Activated T-cell treated with anti-CD3 and anti-CD28 coated beads for 48 hours (primary cell): ENCODE data around the gene NR2F2.

Experiments
- DNase-seq: peaks from one replicate; pipeline ENCODE4 v3.0.0-alpha.2; 2020; ENCODE audit warnings: low read depth

NR2F2 gene

GRCh38 chr15:96330450-96331143 is at the start of gene NR2F2:
Gene NR2F2 (plus strand): TSS chr15:96330700. CDS start chr15:96332106, 1,406 bp downstream.
- DNase-seq: peak; percentile 53

GRCh38 chr15:96285305-96285704 is 45.2 kb upstream of the NR2F2 start:
- no peak for DNase-seq

GRCh38 chr15:96285729-96286254 is 44.7 kb upstream of the NR2F2 start:
- no peak for DNase-seq

- no peak for DNase-seq
These were observed 39.8 kb upstream of the NR2F2 start for GRCh38 chr15:96290679-96291078.

GRCh38 chr15:96292635-96293034 is 37.9 kb upstream of the NR2F2 start:
- DNase-seq: no peak

GRCh38 chr15:96293441-96293840 is 37.1 kb upstream of the NR2F2 start:
- no peak for DNase-seq

- no peak for DNase-seq
These were observed 35.7 kb upstream of the NR2F2 start for GRCh38 chr15:96294766-96295165.

GRCh38 chr15:96296264-96296663 is 34.2 kb upstream of the NR2F2 start:
- DNase-seq: no peak

- DNase-seq: no peak
These were observed 32.7 kb upstream of the NR2F2 start for GRCh38 chr15:96297783-96298182.

GRCh38 chr15:96298217-96298616 is 32.3 kb upstream of the NR2F2 start:
- no peak for DNase-seq

GRCh38 chr15:96300836-96301235 is 29.7 kb upstream of the NR2F2 start:
- DNase-seq: no peak

GRCh38 chr15:96303503-96304056 is 26.9 kb upstream of the NR2F2 start:
- DNase-seq: no peak

- DNase-seq: no peak
These were observed 25.7 kb upstream of the NR2F2 start for GRCh38 chr15:96304839-96305238.

- DNase-seq: no peak
These were observed 24.2 kb upstream of the NR2F2 start for GRCh38 chr15:96306321-96306720.

- DNase-seq: no peak
These were observed 22.6 kb upstream of the NR2F2 start for GRCh38 chr15:96307856-96308394.

GRCh38 chr15:96309143-96309660 is 21.3 kb upstream of the NR2F2 start:
- no peak for DNase-seq

- DNase-seq: no peak
These were observed 19.1 kb upstream of the NR2F2 start for GRCh38 chr15:96311256-96311955.

- no peak for DNase-seq
These were observed 18.6 kb upstream of the NR2F2 start for GRCh38 chr15:96311956-96312294.

GRCh38 chr15:96312641-96313335 is 17.7 kb upstream of the NR2F2 start:
- DNase-seq: no peak

GRCh38 chr15:96314518-96314917 is 16.0 kb upstream of the NR2F2 start:
- no peak for DNase-seq

- no peak for DNase-seq
These were observed 15.5 kb upstream of the NR2F2 start for GRCh38 chr15:96314963-96315362.

- no peak for DNase-seq
These were observed 13.4 kb upstream of the NR2F2 start for GRCh38 chr15:96316953-96317629.
